Ureter (tissue), 1 donor: ENCODE measurements around the gene RTP3. TPM values are rescaled to one million over a fixed set of nuclear protein-coding genes. Genes with fewer than 3 reads are reported as not detected.

Source experiments
- DNase-seq: peaks from one replicate; pipeline ENCODE4 v3.0.0-alpha.2; 2020; ENCODE audit warnings: low spot score
- total RNA-seq: library from RNA; stranded (reverse); gene quantifications from one replicate; pipeline ENCODE4 v1.2.4, GENCODE V29; 2023
- donor health status: DM: yes; HTN: yes; CAD: no.

Gene RTP3
- total RNA-seq, 1 donor from 2014 or later: not detected

DNA sequence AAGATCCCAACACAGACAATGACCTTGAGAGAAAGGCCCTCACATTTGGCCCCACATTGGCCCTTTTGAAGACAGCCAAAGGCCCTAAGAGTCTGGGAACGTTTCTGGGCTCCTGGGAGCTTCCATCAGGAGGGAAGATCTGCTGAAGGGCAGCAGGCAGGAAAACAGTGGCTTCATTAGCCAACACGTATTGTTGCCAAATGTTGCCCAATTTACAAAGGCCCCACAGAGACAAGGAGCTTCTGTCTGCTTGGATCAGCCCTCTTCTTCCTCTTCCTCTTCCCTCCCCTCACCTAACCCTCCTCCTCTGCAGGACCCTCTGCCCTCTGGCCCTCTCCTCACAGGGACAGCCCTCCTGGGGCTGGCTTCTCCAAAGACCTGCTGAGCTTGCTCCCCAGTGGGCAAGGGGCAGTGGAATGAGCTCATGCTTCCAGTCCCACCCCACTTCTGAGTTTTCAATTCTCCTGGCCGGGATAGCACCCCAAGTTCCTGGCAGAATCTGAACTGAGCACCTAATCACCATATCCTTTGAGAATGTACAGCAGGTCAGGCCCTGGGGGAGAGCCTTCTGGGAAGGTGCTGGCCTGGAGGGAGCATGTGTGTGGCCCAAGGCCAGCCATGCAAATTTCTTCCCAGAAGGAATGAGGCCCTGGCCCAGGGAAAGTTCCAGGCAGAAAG lies 28.0 kb upstream of the RTP3 start:
- no peak for DNase-seq

DNA sequence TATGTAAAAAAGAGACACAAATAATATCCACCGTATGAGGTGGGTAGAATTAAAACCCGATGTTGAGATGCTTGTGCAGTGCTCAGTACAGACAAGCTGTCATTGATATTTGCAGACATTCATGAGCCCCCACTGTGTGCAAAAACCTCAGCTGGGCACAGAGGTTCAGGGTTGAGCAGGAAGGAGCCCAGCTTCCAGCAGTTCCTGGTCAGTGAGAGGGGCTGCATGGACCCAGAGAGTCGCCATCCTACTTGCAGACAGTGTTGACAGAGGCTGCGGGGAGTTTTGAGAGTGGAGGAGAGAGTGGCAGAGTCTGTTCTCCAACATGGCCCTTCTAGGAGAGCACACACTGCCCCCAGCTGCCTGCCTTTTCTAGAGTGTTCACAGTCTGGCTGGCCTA lies 26.9 kb upstream of the RTP3 start:
- no peak for DNase-seq

DNA sequence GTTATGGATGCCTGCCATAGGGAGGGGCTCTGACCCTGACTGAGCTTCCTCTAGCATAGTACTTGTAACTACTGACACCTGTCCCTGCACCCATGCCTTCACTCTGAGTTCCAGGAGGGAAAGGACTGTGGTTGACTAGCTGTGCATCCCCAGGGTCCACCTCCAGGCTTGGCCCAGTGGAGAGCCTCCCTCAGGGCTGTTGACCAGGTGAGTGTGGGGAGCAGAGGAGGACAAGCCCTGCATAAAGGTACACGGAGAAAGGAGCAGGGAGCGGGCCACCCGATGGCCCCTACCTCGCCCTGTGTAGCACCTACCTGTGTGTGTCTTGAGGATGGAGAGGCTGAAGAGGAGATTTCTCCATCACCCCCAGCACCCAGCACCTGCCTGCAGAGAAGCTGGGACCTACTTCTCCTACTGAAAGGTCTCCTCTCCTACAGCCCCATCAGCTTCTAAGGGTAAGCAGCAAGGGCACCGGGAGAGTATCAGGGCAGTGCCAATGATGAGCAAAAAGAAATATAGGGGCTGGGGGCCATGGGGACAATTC lies 26.3 kb upstream of the RTP3 start:
- DNase-seq: no peak

DNA sequence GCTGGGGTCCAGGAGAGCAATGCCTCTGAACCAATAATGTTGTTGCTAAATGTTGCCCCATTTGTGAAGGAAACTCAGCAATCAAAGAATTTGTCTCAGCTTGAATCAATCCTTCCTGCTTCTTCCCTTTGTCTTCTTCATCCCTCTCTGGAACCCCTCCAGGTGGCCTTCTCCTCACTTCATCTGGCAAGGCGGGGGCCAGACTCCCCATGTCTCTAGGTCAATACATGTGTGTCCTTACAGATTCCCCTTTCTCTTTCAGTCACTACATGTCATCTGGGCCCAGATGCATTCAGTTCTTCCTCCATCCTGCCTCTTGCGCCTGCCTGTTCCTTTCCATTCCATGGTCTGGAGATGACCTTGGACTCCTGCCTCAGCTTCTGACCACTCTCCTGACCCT lies 25.0 kb upstream of the RTP3 start:
- DNase-seq: no peak

DNA sequence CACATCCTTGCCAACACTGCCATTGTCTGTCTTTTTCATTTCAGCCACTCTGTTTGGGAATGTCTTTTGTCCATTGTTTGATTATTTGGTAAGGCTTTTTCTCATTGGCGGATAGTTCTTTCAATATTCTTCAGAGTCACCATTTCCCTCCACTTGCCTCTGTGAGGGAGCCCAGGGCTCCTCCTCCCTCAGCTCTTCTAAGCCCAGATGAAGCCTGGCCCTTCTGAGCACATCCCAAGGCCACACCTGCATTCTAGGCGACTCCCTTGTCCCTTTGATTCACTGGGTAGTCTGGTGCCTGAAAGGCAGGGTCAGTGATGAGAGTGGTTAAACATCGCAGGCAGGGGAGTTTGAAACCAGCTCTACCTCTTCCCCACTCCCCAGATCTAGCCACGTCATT lies 20.6 kb upstream of the RTP3 start:
- DNase-seq: no peak

DNA sequence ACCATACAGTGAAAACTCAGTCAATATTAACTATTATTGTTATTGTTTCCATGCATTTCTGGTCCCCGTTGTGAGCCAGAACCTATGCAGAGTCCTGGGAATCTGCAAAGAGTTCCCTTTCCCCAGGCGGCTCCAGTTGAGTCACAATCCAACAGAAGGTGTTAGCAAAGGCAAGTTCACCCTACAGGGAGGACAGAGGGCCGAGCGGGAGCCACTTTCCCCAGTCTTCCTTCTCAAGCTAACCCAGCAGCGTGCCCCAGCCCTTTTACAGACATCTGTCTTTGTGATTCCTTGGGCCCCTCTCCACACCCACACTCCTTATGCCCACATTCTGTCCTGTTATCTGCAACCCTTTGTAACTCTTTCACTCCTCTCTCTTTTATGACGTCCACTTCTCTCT lies 20.0 kb upstream of the RTP3 start:
- DNase-seq: no peak

DNA sequence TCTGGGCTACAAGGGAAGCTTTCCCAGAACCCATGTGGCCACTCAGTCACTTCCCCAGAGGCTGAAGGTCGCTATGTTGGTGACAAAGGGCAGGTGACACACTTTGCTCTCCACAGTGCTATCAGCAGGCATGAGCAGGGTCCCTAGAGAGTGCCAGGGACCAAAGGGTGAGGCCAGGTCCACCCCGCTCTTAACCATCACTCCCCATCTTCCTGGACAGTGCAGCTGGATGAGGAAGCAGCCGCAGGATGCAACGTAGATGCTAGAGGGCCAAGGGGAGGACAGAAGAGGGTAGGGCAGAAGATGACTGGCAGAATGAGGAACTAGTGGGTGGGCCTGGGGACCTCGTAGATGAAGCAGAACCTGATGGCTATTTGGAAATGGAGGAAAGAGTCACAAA lies 19.4 kb upstream of the RTP3 start:
- no peak for DNase-seq

DNA sequence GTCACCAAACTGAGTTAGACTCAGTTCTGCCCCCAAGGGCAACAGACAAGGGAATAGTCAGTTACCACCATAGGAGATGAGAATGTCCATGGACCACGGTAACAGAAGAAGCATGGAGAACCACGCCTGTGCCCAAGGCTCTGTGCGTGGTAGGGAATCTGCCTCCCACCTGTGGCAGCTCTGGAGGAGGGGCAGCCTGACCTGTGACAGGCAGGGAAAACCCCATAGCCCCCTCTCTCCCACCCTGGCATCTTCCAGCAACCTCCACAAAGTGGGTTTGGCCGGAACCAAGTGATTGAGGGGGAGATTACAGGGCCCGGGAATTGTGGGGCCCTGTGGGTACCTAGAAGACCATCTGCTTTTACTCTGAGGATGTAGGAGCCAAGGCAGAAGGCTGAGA lies 18.8 kb upstream of the RTP3 start:
- DNase-seq: no peak

DNA sequence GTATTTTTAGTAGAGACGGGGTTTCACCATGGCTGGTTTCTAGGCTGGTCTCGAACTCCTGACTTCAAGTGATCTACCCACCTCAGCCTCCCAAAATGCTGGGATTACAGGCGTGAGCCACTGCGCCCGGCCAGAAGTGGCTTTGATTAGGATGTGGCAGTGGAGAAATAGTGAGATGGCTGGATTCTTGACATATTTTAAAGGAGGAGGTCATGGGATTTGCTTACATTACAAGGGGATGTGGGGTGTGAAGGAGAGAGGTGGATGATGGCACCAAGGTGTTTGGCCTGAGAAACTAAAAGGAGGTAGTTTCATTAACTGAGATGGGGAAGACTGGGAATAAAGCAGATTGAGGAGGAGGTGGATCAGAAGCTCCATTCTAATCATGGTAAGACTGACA lies 18.1 kb upstream of the RTP3 start:
- no peak for DNase-seq

DNA sequence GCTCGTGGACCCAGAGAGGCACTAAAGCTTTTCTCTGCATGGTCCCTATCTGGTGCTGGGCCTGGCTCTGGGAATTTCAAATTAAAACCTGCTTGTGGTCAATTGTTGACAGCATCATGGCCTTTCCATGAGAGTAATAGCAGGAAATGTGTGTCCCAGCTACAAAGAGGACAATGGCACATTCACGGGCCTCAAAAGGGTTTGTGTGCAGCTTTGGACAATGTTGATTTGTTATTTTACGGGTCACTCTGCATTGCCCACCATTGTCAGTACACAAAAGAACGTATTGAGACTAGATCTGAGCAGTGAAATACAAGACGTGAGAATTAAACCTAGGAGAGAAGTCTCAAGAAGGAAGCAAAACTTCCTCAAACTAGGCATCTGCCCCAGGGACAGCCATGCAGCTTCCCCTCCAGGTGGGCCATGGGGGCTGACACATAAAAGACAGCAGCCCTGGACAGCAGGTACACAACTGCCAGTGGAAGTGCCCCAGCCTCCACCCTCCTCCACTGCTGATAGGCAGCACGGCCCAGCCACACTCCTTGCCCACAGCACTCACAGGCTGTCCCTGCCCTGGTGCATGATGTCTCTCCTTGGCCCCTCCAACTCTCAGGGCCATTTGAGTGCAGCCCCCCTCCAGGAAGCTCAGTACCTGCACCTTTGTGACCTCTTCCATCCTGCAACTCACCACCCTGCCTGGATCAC lies 17.1 kb upstream of the RTP3 start:
- no peak for DNase-seq

DNA sequence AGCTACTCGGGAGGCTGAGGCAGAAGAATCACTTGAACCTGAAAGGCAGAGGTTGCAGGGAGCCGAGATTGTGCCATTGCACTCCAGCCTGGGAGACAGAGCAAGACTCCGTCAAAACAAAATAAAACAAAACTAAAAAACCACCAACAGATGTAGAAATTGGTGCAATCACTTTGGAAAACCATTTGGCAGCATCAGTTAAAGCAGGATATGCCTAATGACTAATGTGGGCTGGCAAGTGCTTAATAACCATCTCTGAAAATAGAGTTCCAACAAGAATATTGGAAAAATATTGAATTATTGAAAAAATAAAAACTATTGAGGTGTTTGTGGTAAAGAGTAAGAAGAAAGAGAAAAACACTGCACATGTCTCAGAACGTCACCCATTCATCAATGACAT lies 16.1 kb upstream of the RTP3 start:
- DNase-seq: no peak

DNA sequence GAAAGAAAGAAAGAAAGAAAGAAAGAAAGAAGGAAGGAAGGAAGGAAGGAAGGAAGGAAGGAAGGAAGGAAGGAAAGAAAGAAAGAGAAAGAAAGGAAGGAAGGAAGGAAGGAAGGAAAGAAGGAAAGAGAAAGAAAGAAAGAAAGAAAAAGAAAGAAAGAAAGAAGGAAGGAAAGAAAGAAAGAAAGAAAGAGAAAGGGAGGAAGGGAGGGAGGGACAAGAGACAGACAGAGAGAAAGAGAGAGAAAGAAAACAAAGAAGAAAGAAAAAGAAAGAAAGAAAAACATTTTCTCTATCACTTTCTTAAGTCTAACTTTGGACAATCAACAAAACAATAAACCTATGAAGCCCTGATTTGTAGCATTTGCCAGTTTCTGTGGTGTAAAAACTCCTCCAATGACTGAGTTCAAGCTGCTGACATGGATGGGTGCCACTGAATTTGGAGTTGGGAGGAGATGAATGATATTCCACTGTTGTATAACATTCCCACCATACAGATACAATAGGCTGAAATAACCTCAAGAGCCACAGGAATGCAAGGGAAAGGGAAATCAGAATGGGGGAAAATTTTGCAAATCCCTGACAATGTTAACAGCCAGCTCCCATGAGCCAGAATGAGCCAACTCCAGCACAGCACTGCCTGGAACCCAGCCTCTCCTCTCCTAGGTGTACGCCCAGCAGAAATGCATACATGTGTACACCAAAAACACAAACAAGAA lies 15.0 kb upstream of the RTP3 start:
- no peak for DNase-seq

DNA sequence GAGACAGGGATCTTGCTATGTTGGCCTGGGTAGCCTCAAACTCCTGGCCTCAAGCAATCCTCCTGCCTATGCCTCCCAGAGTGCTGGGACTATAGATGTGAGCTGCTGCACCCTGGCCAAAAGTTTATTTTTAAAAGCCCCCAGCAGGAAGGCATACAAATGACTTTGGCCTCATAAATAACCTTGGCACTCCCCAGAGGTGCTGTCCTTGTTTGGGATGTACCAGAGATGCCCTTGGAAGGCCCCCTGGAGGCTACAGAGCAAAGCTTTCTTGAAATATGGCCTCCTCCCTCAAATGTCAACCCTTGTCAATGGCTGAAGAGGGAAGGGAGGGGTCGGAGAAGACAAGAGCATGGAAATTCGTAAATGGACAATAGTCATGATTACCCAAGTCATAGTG lies 14.0 kb upstream of the RTP3 start:
- no peak for DNase-seq

DNA sequence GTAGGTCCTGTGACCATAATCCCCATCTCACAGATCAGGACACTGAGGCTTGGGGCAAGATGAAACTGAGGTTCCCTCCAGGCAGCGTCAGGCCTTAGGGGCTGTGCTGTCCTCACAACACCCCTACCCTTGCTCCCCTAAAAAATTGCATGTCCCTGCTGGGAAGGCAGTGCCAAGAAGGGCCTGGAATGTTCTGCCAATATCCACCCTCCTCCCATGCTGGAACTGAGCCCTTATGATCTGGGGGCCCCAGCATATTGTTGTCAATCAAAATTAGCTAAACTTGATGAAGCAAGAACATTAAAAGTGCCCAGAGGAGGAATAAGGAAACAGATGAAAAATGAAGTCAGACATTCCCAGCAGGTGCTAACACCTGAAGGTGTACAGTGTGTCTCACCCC lies 13.4 kb upstream of the RTP3 start:
- DNase-seq: no peak

DNA sequence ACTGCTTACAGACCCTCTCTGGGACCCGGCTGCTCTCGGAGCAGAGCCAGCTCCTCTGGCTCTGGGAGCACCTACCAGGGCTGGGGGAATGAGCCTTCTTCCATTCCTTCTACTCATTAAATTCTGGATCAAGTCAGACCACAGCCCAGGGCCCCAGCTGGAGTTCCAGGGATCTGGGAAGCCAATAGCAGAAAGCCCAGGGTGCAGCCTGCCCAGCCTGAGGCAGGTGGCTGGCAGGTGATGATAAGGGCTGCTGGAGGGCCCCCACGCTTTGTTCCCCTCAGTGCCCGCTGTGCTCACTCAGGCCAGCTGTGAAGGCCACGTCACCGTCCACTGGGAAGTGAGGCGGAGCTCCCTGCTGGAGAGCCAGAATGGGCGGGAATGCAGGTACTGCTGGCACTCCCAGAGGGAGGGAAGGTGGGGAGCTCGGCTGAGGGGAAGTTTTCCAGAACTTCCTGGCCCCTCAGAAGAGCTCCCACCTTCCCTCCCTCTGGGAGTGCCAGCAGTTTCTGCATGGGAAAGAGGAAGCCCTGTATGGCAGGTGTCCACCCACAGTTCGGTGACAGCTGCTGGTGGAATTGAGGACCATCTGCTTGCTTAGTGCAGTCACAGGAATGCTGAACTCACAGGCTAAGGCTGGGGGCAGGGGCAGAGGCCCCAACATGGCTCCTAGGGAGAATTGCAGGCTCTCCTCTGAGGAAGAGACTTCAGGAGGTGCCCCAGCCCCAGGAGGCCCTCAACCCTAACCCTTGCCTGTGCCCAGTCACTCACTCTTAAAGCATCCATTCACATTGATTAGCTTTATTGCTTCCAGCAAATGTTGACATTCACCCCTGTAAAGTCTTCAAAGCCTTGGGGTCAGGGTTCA lies 12.6 kb upstream of the RTP3 start:
- DNase-seq: no peak

DNA sequence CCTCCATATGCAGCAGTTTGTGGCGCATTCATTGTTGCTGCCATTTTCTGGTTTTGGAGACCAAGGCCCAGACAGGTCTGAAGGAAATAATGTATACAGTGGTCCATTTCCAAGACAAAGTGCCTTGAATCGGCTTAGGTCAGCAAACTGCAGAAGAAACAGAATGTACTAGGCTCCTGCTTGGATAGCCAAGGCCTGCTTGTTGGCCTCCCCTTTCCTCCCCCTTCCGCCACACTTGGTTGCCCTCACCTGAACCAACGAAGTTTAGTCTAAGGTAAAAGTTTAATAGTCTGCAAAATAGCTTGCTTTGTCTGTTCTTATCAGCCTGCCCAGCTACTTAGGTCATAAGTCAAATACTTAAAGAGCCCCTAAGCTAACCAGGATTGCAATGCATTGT lies 12.0 kb upstream of the RTP3 start:
- no peak for DNase-seq

DNA sequence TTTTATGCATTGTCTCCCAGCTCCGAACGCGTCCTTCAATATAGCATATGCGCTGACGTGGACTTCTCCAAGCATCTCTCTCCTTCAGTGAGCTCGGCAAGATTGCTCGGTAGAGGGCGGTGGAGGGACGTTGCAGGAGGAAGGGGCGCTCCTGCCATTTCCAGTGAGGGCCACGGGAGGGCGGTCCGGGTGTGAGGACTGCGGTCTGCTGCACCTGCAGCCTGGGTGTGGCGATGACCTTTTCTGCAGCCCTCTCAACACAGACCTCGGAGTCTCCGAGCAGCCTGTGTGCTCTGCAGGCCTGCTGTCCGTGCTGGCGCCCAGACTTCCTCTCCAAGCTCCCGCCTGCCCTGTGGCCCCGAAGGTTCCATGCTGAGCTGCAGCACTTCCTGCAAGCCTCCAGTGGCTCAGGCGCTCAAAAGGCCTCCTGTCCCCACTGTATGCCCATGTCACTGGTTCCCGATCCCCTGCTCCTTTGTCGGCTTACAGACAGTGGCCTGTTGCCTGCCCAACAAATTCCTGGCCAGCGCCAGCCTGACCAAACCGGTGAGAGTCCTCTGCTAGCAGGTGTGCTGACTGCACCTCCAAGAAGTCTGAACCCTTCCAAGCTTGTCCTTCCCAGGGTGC lies 8.9 kb upstream of the RTP3 start:
- DNase-seq: peak; percentile 93

DNA sequence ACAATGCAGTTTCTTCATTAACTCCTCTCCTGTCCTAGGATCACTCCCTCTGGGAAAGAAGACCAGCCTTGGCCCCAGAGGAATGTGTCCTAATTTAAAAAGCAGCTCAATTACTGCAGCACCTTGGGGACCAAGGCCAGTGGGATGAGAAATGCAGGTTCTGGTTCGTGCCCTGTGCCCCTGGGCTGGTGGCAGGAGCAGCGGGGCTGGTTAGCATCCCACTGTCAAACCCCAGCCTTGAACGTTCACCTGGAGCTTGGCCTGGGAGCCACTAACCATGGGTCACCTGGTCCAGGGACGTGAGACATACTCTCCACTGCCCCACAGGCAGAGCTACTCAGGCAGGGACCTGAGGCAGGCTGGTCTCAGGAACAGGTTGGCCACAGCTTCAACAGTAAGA lies 8.4 kb upstream of the RTP3 start:
- no peak for DNase-seq

DNA sequence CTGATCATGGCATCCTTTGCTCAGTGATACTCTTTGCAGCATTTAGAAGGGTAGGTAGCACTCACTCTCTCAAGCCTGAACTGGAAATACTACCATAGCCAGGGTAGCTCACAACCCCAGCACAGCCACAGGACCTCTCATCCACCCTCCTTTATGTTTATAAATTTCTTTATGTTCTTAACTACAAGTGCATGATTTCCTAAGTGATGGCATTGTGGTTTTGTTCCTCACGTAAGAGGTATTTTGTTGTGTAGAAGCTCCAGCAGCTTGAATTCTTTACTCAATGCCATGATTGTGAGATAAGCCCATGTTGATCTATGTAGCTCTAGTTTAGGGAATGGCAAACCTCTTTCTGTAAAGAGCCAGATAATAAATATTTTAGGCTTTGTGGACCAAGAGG lies 7.9 kb upstream of the RTP3 start:
- DNase-seq: no peak

DNA sequence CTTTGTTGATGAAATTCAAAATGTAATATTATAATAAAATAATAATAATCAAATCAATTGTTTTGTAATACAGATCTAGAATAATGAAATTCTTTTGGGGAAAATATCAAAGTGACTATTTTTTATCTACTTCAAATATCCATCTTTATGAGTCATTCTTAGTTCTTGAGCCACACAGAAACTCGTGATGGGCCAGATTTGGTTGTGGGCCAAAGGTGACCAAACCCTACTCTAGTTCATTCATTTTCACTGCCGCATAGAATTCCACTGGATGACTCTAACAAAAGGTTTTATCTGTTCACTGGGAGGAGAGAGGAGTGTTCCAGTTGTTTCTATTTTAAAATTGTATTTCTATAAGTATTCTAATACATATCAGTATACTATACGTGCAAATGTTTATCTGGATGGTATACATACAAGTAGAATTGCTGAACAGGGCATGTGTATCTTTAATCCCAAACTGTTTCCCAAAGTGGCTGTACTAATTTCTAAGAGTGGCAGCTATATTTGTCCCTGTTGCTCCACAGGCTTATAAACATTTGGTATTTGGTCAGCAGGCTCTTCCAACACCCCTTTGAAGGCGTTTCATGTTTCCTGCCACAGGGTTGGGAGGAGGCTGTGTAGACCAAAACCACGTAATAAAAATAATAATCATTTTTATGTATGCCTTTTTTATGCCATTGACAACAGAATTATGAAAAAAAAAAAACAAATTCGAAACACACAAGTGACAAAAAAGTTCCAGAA lies 7.3 kb upstream of the RTP3 start:
- no peak for DNase-seq
